ENCODE data around the gene CCDC9B.

GRCh38 chr15:40361640-40362039 is 20.9 kb upstream of the CCDC9B start:
- no peak for TF ChIP-seq CTCF (IDR thresholded peaks at IDR 0.05)
- TF ChIP-seq POLR2AphosphoS5 (IDR thresholded peaks at IDR 0.05): no peak
